ENCODE data around the gene GSTM4. TPM values are rescaled to one million over a fixed set of nuclear protein-coding genes. Genes with fewer than 3 reads are reported as not detected.
"Not testable (repeated sequence)": the region's sequence is repeated elsewhere in the genome, so short reads cannot be mapped to it uniquely, and the experiment has no call there.

GSTM4 gene
- total RNA-seq, 4 donors from 2014 or later: 16.3 to 47.0 (median 35.2) TPM

GRCh38 chr1:109677459-109677858 is 21.6 kb downstream of the GSTM4 start:
- Histone ChIP-seq H3K4me3 (no peak overlapping the region), H3K9me3 (no peaks in the 10 kb centered on the region), H3K36me3 (peaks cover 0 to 15% (median 0%) of the 10 kb centered on the region in 3 donors), H3K27ac (no peak overlapping the region), H3K4me1 (no peaks in the 10 kb centered on the region), H3K27me3 (no peaks in the 10 kb centered on the region)
- TF ChIP-seq POLR2A (IDR thresholded peaks at IDR 0.05) (no peak), EP300 (IDR thresholded peaks at IDR 0.05) (no peak)
- TF ChIP-seq, protein P1, sequence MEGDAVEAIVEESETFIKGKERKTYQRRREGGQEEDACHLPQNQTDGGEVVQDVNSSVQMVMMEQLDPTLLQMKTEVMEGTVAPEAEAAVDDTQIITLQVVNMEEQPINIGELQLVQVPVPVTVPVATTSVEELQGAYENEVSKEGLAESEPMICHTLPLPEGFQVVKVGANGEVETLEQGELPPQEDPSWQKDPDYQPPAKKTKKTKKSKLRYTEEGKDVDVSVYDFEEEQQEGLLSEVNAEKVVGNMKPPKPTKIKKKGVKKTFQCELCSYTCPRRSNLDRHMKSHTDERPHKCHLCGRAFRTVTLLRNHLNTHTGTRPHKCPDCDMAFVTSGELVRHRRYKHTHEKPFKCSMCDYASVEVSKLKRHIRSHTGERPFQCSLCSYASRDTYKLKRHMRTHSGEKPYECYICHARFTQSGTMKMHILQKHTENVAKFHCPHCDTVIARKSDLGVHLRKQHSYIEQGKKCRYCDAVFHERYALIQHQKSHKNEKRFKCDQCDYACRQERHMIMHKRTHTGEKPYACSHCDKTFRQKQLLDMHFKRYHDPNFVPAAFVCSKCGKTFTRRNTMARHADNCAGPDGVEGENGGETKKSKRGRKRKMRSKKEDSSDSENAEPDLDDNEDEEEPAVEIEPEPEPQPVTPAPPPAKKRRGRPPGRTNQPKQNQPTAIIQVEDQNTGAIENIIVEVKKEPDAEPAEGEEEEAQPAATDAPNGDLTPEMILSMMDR (IDR thresholded peaks at IDR 0.05): no peak
- 65% methylated on average over 3 of the region's 3 CpGs for WGBS, 2 donors
- DNase-seq (ENCODE audit: low spot score in 2 of 2): no peak

GRCh38 chr1:109678637-109679036 is 22.7 kb downstream of the GSTM4 start:
- WGBS, 2 donors: 85 to 88% methylated on average over 2 of the region's 2 CpGs
- DNase-seq (ENCODE audit: low spot score in 2 of 2): not testable (repeated sequence)

GRCh38 chr1:109684777-109685176 is 28.9 kb downstream of the GSTM4 start:
- not testable (repeated sequence) for H3K9me3 ChIP-seq; H3K4me3 ChIP-seq; H3K36me3 ChIP-seq; H3K27me3 ChIP-seq; DNase-seq (ENCODE audit: low spot score in 2 of 2); H3K27ac ChIP-seq; H3K4me1 ChIP-seq
- WGBS, 2 donors: 92% methylated on average over 6 of the region's 6 CpGs; no CpG with 5 or more reads in 1 of the 2 donors

More at GRCh38 chr1:109678637-109679036, 22.7 kb downstream of the GSTM4 start:
- not testable (repeated sequence) for H3K36me3 ChIP-seq, H3K4me1 ChIP-seq, H3K27me3 ChIP-seq, H3K9me3 ChIP-seq, H3K4me3 ChIP-seq, H3K27ac ChIP-seq

DNA sequence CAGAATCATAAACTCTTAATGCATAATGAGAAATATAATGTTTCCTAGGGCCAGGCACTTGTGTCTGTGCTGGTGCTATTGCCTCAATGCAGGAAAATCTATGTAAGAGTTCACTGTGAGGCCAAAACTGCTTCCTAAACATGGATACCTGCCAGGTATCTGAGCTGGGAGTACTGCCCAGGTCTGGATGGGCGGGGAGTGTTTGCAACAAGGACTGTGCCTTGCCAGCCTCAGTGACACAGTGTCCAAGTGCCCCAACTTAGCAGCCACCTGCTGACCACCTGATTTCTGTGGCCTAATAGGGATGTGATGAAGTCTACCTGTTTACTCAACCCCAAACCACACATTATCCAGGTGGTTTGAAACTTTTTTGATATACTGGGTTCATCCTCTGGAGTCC is 29.5 kb downstream of the GSTM4 start:
- DNase-seq (ENCODE audit: low spot score in 2 of 2); H3K9me3 ChIP-seq: not testable (repeated sequence)

DNA sequence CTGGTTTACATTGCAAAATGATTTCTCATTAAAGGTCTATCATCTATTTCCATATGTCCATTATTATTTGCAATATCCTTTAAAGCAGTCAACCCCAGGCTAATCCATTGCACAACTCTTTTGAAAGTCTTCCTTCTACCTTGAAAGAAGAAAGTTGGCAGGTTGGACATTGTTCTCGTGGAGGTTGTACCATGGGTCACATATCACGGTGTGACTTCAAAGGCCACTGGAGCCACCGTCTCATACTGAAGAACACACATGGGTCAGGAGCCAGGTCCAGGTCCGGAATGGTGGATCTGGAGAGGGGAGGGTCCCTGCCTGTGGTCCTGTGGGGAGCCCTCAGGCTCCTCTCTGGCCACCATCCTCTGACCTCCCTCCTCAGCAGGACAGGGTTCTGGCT is 30.0 kb downstream of the GSTM4 start:
- WGBS, 2 donors: 93% methylated on average over 3 of the region's 4 CpGs; no CpG with 5 or more reads in 1 of the 2 donors
- not testable (repeated sequence) for H3K27ac ChIP-seq

More for the DNA sequence above, 29.5 kb downstream of the GSTM4 start:
- not testable (repeated sequence) for H3K4me3 ChIP-seq, H3K27ac ChIP-seq, H3K36me3 ChIP-seq, H3K27me3 ChIP-seq, H3K4me1 ChIP-seq
- WGBS, 2 donors: 100% methylated on average over 1 of the region's 1 CpG; no CpG with 5 or more reads in 1 of the 2 donors

GRCh38 chr1:109687109-109687508 is 31.2 kb downstream of the GSTM4 start:
- no CpG with 5 or more reads among the region's 11 CpGs for WGBS, 2 donors
- not testable (repeated sequence) for H3K9me3 ChIP-seq; H3K36me3 ChIP-seq; H3K4me3 ChIP-seq; H3K27me3 ChIP-seq; H3K4me1 ChIP-seq; DNase-seq (ENCODE audit: low spot score in 2 of 2)
- H3K27ac ChIP-seq: peak overlapping the region in 1 of 4 donors; percentile 88

More for the DNA sequence above, 30.0 kb downstream of the GSTM4 start:
- not testable (repeated sequence) for H3K4me3 ChIP-seq; H3K27me3 ChIP-seq; H3K36me3 ChIP-seq; H3K9me3 ChIP-seq; DNase-seq (ENCODE audit: low spot score in 2 of 2); H3K4me1 ChIP-seq

- H3K4me3 ChIP-seq: peak within 1 kb of the TSS in 1 of 4 donors; percentile 39
- peak in 1 of 2 donors; percentile 34 for TF ChIP-seq POLR2A (IDR thresholded peaks at IDR 0.05)
- TF ChIP-seq EP300 (IDR thresholded peaks at IDR 0.05): no peak
- TF ChIP-seq, protein P1 (IDR thresholded peaks at IDR 0.05): peak in 2 of 5 experiments; percentile 42 to 47
- no peaks in the 10 kb centered on the region for H3K9me3 ChIP-seq
- H3K36me3 ChIP-seq: no peaks in the 10 kb centered on the region
- 2% methylated on average over 11 of the region's 46 CpGs; no CpG with 5 or more reads in 1 of the 2 donors for WGBS, 2 donors
- peak within 1 kb of the TSS in 1 of 4 donors; percentile 88 for H3K27ac ChIP-seq
- H3K4me1 ChIP-seq: no peaks in the 10 kb centered on the region
- no peaks in the 10 kb centered on the region for H3K27me3 ChIP-seq
- no peak for DNase-seq (ENCODE audit: low spot score in 2 of 2)
Observed at GRCh38 chr1:109687641-109688499, 32.0 kb downstream of the GSTM4 start, which contains the start of gene GSTM1. TSS of gene GSTM1 (plus strand) at chr1:109687817. CDS start at chr1:109687874, 57 bp downstream.

Data from tibial nerve (tissue), 4 donors.